Measurements from ENCODE around the gene TEX11. TPM values are rescaled to one million over a fixed set of nuclear protein-coding genes. Genes with fewer than 3 reads are reported as not detected.
"Not testable (repeated sequence)": the region's sequence is repeated elsewhere in the genome, so short reads cannot be mapped to it uniquely, and the experiment has no call there.

The TEX11 gene
- total RNA-seq, 2 experiments from 2014 or later: not detected

DNA sequence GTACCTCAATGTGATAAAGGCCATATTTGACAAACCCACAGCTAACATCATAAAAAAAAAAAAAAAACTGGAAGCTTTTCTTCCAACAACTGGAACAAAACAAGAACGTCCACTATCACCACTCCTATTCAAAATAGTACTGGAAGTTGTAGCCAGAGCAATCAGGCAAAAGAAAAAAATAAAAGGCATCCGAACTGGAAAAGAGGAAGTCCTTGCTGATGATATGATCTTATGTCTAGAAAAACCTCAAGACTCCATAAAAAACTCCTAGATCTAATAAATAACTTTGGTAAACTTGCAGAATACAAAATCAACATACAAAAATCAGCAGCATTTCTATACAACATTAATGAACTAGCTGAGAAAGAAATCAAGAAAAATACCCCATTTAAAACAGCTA lies 134.3 kb downstream of the TEX11 start:
- no peaks in the 10 kb centered on the region for H3K36me3 Mint-ChIP-seq (ENCODE audit: low read depth)
- H3K9me3 Mint-ChIP-seq: no peaks in the 10 kb centered on the region
- ATAC-seq (no peak), DNase-seq (no peak)
- intact Hi-C loops (cut with micrococcal nuclease): no loop called here
- CTCF ChIA-PET: no interaction called here
- no peaks in the 10 kb centered on the region for H3K4me1 Mint-ChIP-seq (ENCODE audit: low read depth)
- POLR2A ChIA-PET: no interaction called here
- H3K27me3 Mint-ChIP-seq: no peaks in the 10 kb centered on the region
- no peak overlapping the region for H3K4me3 Mint-ChIP-seq
- H3K27ac Mint-ChIP-seq: no peak overlapping the region
- TF ChIP-seq, protein P1, sequence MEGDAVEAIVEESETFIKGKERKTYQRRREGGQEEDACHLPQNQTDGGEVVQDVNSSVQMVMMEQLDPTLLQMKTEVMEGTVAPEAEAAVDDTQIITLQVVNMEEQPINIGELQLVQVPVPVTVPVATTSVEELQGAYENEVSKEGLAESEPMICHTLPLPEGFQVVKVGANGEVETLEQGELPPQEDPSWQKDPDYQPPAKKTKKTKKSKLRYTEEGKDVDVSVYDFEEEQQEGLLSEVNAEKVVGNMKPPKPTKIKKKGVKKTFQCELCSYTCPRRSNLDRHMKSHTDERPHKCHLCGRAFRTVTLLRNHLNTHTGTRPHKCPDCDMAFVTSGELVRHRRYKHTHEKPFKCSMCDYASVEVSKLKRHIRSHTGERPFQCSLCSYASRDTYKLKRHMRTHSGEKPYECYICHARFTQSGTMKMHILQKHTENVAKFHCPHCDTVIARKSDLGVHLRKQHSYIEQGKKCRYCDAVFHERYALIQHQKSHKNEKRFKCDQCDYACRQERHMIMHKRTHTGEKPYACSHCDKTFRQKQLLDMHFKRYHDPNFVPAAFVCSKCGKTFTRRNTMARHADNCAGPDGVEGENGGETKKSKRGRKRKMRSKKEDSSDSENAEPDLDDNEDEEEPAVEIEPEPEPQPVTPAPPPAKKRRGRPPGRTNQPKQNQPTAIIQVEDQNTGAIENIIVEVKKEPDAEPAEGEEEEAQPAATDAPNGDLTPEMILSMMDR (IDR thresholded peaks at IDR 0.05): no peak

DNA sequence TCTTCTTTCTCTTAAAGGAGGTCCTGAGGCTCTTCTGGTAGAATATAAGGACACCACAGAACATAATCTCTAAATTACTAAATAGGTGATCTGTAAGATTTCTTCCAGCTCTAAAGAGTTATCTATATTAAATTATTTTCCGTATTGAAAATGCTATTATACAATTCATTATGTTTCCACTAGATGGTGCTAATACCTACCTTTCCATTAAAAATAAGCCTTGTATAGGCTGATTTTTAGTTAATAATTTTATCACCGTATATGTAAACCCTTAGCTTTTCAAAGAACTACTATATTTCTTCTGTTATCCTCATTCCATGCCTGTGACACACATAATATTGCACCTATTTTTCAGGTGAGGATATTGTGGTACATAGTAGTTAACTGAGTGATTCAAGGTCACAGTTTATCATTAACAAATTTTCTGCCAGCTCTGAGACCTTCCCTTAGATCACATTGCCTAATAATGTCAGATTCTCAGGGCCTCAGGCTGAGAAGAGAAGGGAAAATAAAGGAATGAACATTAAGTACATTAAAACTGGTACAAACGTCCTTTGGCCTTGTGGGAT lies 138.8 kb downstream of the TEX11 start:
- ATAC-seq (no peak), DNase-seq (no peak)
- Mint-ChIP-seq H3K36me3 (ENCODE audit: low read depth) (no peaks in the 10 kb centered on the region), H3K27me3 (no peaks in the 10 kb centered on the region), H3K27ac (no peak overlapping the region), H3K4me1 (ENCODE audit: low read depth) (no peaks in the 10 kb centered on the region), H3K4me3 (no peak overlapping the region), H3K9me3 (no peaks in the 10 kb centered on the region)
- POLR2A ChIA-PET: no interaction called here
- TF ChIP-seq, protein P1 (IDR thresholded peaks at IDR 0.05): peak; percentile 50
- intact Hi-C loops (cut with micrococcal nuclease): no loop called here
- CTCF ChIA-PET: interaction anchor here (0.7 to 1.2 kb wide), 7 partner anchors 12 to 410 kb away, joined by 3 to 5 read pairs (median 3); no protein-coding TSS in a partner anchor

GRCh38 chrX:70762285-70762684 lies 146.2 kb downstream of the TEX11 start:
- H3K4me3 Mint-ChIP-seq: no peak overlapping the region
- DNase-seq (no peak), ATAC-seq (no peak)
- TF ChIP-seq, protein P1 (IDR thresholded peaks at IDR 0.05): no peak
- ChIA-PET POLR2A (no interaction called here), CTCF (no interaction called here)
- peaks cover 3% of the 10 kb centered on the region for H3K27me3 Mint-ChIP-seq
- no peaks in the 10 kb centered on the region for H3K4me1 Mint-ChIP-seq (ENCODE audit: low read depth)
- no peak overlapping the region for H3K27ac Mint-ChIP-seq
- intact Hi-C loops (cut with micrococcal nuclease): no loop called here
- peaks cover 2% of the 10 kb centered on the region for H3K36me3 Mint-ChIP-seq (ENCODE audit: low read depth)
- H3K9me3 Mint-ChIP-seq: peaks cover 7% of the 10 kb centered on the region

- Mint-ChIP-seq H3K4me1 (ENCODE audit: low read depth) (peaks cover 19% of the 10 kb centered on the region), H3K27ac (peak overlapping the region; percentile 30), H3K9me3 (peaks cover 8% of the 10 kb centered on the region), H3K36me3 (ENCODE audit: low read depth) (peaks cover 2% of the 10 kb centered on the region), H3K4me3 (no peak overlapping the region), H3K27me3 (peaks cover 2% of the 10 kb centered on the region)
- intact Hi-C loops (cut with micrococcal nuclease): no loop called here
- CTCF ChIA-PET: interaction anchor here (1.1 to 1.5 kb wide), 2 partner anchors 14 to 90 kb away, joined by 4 read pairs; no protein-coding TSS in a partner anchor
- peak; percentile 87 for ATAC-seq
- peak; percentile 84 for DNase-seq
- TF ChIP-seq, protein P1 (IDR thresholded peaks at IDR 0.05): no peak
- POLR2A ChIA-PET: interaction anchor here (0.6 kb wide), 1 partner anchor 209 kb away, joined by 3 read pairs; no protein-coding TSS in a partner anchor
These were observed 152.7 kb downstream of the TEX11 start for GRCh38 chrX:70755850-70756249.

GRCh38 chrX:70754169-70754848 lies 154.2 kb downstream of the TEX11 start:
- CTCF ChIA-PET: interaction anchor here (0.8 kb wide), 1 partner anchor 119 kb away, joined by 3 read pairs; no protein-coding TSS in a partner anchor
- H3K4me3 Mint-ChIP-seq: peak overlapping the region; percentile 2
- ATAC-seq (peak; percentile 81), DNase-seq (peak; percentile 31)
- TF ChIP-seq, protein P1 (IDR thresholded peaks at IDR 0.05): no peak
- intact Hi-C loops (cut with micrococcal nuclease): no loop called here
- H3K36me3 Mint-ChIP-seq (ENCODE audit: low read depth): peaks cover 2% of the 10 kb centered on the region
- peaks cover 8% of the 10 kb centered on the region for H3K9me3 Mint-ChIP-seq
- H3K27ac Mint-ChIP-seq: peak overlapping the region; percentile 69
- peaks cover 19% of the 10 kb centered on the region for H3K4me1 Mint-ChIP-seq (ENCODE audit: low read depth)
- no peaks in the 10 kb centered on the region for H3K27me3 Mint-ChIP-seq
- POLR2A ChIA-PET: no interaction called here

DNA sequence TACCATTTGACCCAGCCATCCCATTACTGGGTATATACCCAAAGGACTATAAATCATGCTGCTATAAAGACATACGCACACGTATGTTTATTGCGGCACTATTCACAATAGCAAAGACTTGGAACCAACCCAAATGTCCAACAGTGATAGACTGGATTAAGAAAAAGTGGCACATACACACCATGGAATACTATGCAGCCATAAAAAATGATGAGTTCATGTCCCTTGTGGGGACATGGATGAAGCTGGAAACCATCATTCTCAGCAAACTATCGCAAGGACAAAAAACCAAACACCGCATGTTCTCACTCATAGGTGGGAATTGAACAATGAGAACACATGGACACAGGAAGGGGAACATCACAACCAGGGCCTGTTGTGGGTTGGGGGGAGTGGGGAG lies 174.7 kb downstream of the TEX11 start:
- H3K36me3 Mint-ChIP-seq (ENCODE audit: low read depth); H3K27me3 Mint-ChIP-seq; POLR2A ChIA-PET; H3K4me3 Mint-ChIP-seq; H3K9me3 Mint-ChIP-seq; H3K27ac Mint-ChIP-seq; ATAC-seq; DNase-seq; intact Hi-C loops (cut with micrococcal nuclease); H3K4me1 Mint-ChIP-seq (ENCODE audit: low read depth); CTCF ChIA-PET: not testable (repeated sequence)

DNA sequence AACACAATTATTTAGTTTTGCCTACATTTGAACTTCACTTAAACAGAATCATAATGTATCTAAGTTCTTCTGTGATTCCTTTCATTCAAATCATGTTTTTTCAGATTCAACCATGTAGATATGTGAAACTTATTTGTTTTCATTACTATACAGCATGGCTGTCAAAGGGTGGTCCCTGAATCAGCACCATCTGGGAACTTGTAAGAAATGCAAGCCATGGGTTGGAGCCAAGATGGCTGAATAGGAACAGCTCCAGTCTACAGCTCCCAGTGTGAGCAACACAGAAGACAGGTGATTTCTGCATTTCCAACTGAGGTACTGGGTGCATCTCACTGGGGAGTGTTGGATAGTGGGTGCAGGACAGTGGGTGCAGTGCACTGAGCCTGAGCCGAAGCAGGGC lies 180.6 kb downstream of the TEX11 start:
- POLR2A ChIA-PET; H3K27ac Mint-ChIP-seq; intact Hi-C loops (cut with micrococcal nuclease); H3K27me3 Mint-ChIP-seq; DNase-seq; ATAC-seq; H3K9me3 Mint-ChIP-seq; H3K36me3 Mint-ChIP-seq (ENCODE audit: low read depth); H3K4me3 Mint-ChIP-seq; H3K4me1 Mint-ChIP-seq (ENCODE audit: low read depth); CTCF ChIA-PET: not testable (repeated sequence)

All from activated CD8-positive, alpha-beta T cell treated with anti-CD3 and anti-CD28 coated beads for 36 hours (primary cell).